ENCODE results near the gene PRR13.

PRR13 gene

DNA sequence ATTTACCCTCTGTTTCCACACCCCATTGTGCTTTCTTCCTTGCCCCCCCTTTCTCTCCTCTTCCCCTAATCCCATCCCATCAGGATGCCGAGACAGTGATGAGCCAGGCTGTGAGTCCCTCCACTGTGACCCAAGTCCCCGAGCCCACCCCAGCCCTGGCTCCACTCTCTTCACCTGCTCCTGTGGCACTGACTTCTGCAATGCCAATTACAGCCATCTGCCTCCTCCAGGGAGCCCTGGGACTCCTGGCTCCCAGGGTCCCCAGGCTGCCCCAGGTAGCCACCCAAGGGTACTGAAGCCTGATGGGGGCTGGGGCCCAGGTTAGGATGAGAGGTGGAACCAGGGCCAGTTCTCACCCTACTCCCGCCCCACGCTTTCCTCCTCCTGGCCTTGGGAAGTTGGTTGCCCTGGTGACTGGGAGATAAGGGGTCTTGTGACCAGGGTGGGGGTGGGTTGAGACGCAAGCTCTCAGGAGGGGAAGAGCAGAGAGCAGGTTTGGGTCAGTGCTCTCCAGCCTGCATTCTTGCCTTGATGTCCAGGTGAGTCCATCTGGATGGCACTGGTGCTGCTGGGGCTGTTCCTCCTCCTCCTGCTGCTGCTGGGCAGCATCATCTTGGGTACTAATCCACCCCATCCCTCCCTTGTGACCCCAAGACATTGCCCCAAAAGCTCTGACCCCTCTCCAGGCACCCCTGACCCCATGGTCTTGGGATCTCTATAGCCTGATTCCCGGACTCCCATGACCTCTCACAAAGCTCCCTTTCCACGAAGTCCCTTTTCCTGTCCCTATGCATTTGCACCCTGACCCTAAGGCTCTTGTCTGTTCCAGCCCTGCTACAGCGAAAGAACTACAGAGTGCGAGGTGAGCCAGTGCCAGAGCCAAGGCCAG, 16.7 kb upstream of the PRR13 start:
- TF ChIP-seq SIN3A (IDR thresholded peaks at IDR 0.05; ENCODE audit: borderline replicate concordance, insufficient read depth, low read length) (no peak), POLR2AphosphoS5 (IDR thresholded peaks at IDR 0.05; ENCODE audit: low read depth, low read length) (no peak), TAF1 (IDR thresholded peaks at IDR 0.05; ENCODE audit: borderline replicate concordance, insufficient read depth, low read length) (no peak), FOXP2 (optimal IDR thresholded peaks at IDR 0.05; ENCODE audit: borderline replicate concordance, extremely low read depth, extremely low read length, insufficient read depth) (no peak)
- TF ChIP-seq, protein P1, sequence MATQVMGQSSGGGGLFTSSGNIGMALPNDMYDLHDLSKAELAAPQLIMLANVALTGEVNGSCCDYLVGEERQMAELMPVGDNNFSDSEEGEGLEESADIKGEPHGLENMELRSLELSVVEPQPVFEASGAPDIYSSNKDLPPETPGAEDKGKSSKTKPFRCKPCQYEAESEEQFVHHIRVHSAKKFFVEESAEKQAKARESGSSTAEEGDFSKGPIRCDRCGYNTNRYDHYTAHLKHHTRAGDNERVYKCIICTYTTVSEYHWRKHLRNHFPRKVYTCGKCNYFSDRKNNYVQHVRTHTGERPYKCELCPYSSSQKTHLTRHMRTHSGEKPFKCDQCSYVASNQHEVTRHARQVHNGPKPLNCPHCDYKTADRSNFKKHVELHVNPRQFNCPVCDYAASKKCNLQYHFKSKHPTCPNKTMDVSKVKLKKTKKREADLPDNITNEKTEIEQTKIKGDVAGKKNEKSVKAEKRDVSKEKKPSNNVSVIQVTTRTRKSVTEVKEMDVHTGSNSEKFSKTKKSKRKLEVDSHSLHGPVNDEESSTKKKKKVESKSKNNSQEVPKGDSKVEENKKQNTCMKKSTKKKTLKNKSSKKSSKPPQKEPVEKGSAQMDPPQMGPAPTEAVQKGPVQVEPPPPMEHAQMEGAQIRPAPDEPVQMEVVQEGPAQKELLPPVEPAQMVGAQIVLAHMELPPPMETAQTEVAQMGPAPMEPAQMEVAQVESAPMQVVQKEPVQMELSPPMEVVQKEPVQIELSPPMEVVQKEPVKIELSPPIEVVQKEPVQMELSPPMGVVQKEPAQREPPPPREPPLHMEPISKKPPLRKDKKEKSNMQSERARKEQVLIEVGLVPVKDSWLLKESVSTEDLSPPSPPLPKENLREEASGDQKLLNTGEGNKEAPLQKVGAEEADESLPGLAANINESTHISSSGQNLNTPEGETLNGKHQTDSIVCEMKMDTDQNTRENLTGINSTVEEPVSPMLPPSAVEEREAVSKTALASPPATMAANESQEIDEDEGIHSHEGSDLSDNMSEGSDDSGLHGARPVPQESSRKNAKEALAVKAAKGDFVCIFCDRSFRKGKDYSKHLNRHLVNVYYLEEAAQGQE (IDR thresholded peaks at IDR 0.05; ENCODE audit: insufficient read depth in 1 of 2, low read depth in 2 of 2, low read length in 2 of 2), result no peak

DNA sequence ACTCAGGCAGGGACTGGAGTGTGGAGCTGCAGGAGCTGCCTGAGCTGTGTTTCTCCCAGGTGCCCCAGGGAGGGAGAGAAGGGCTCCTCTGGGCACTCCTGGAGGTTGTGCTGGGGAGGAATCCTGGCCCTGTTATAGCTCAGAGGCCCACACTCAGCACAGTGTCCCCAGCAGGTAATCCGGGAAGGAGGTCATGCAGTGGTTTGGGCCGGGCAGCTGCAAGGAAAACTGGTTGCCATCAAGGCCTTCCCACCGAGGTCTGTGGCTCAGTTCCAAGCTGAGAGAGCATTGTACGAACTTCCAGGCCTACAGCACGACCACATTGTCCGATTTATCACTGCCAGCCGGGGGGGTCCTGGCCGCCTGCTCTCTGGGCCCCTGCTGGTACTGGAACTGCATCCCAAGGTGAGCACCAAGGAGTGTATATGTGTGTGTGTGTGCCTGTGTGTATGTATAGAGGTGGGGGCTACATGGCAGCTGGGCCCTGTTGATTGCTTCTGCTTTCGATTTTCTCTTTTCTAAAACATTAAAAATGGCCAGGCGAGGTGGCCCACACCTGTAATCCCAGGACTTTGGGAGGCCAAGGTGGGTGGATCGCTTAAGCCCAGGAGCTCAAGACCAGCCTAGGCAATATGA, 15.9 kb upstream of the PRR13 start:
- no peak for TF ChIP-seq TAF1 (IDR thresholded peaks at IDR 0.05; ENCODE audit: borderline replicate concordance, insufficient read depth, low read length)
- no peak for TF ChIP-seq POLR2AphosphoS5 (IDR thresholded peaks at IDR 0.05; ENCODE audit: low read depth, low read length)
- no peak for TF ChIP-seq FOXP2 (optimal IDR thresholded peaks at IDR 0.05; ENCODE audit: borderline replicate concordance, extremely low read depth, extremely low read length, insufficient read depth)
- TF ChIP-seq, protein P1 (IDR thresholded peaks at IDR 0.05; ENCODE audit: insufficient read depth in 1 of 2, low read depth in 2 of 2, low read length in 2 of 2), result no peak
- no peak for TF ChIP-seq SIN3A (IDR thresholded peaks at IDR 0.05; ENCODE audit: borderline replicate concordance, insufficient read depth, low read length)

DNA sequence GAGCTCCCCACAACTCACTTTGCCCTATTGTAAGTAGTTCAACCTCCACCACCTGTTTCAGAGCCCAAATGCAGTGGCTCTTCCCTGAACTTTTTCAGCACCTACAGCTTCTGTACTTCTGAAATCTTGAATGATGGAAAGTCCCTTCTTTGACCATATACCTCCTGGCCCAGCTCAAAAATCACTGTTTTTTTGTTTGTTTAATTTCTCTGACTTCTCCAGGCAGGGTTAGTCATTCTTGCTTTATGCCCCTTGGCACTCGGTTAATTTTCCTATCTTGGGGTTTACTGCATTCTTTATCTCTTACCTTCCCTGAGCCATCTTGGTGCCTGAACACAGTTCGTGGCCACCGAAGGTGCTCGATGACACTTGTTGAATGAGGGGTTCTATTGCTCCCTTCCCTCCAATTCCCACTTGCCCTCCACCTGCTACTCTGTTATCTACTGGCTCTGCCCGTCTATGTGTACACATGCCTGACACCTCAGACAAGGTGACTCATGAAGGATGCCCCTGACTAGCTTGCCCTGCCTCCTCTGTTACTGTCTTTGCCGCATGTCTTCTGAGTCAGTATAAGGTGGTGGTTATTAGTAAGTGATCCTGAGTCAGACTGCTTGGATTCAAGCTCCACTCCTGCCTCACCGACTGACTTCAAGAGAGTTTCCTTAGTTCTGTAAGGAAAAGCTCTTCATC, 13.5 kb upstream of the PRR13 start:
- no peak for TF ChIP-seq FOXP2 (optimal IDR thresholded peaks at IDR 0.05; ENCODE audit: borderline replicate concordance, extremely low read depth, extremely low read length, insufficient read depth)

DNA sequence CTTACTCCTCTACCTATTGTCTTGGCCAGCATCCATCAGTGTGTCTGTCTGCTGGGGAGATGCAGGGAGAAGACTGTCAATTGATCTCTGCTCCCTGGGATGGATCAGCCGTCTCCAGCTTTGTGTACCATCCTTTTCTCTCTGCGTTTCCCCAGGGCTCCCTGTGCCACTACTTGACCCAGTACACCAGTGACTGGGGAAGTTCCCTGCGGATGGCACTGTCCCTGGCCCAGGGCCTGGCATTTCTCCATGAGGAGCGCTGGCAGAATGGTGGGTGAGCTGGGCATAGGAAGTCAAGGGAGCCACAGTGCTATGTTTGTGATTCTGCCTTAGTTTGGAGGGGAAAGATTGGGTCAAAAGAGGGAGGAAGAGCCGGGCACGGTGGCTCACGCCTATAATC, 12.8 kb upstream of the PRR13 start:
- TF ChIP-seq, protein P1 (IDR thresholded peaks at IDR 0.05; ENCODE audit: insufficient read depth in 1 of 2, low read depth in 2 of 2, low read length in 2 of 2), result no peak
- TF ChIP-seq FOXP2 (optimal IDR thresholded peaks at IDR 0.05; ENCODE audit: borderline replicate concordance, extremely low read depth, extremely low read length, insufficient read depth) (no peak), POLR2AphosphoS5 (IDR thresholded peaks at IDR 0.05; ENCODE audit: low read depth, low read length) (no peak), TAF1 (IDR thresholded peaks at IDR 0.05; ENCODE audit: borderline replicate concordance, insufficient read depth, low read length) (no peak), SIN3A (IDR thresholded peaks at IDR 0.05; ENCODE audit: borderline replicate concordance, insufficient read depth, low read length) (no peak)

DNA sequence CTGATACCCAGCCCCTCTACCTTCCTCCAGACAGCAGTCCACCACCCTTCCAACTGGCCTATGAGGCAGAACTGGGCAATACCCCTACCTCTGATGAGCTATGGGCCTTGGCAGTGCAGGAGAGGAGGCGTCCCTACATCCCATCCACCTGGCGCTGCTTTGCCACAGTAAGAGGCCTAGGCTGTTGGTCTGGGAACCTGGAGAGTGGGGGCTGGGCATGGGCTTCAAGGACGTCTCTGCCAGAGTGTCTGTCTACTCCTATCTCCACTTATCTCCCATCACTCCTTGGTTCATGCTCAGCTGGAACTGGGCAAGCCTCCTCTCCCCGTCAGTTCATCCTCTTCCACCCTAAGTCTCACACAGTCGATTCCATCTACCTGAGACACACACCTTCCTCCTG, 11.4 kb upstream of the PRR13 start:
- TF ChIP-seq SIN3A (IDR thresholded peaks at IDR 0.05; ENCODE audit: borderline replicate concordance, insufficient read depth, low read length) (no peak), TAF1 (IDR thresholded peaks at IDR 0.05; ENCODE audit: borderline replicate concordance, insufficient read depth, low read length) (no peak)
- TF ChIP-seq, protein P1 (IDR thresholded peaks at IDR 0.05; ENCODE audit: insufficient read depth in 1 of 2, low read depth in 2 of 2, low read length in 2 of 2), result no peak
